Stimulated activated CD4-positive, alpha-beta T cell treated with anti-CD3 and anti-CD28 coated beads, Interleukin-4, amount 100 ng/mL, for 4 hours (primary cell): Measurements from ENCODE around the gene PCDHGA12.

Source experiments
- DNase-seq, 2 experiments: peaks; one replicate each; pipeline ENCODE4 v3.0.0-alpha.2; 2020

PCDHGA12 gene

GRCh38 chr5:141441571-141442170 is 11.4 kb downstream of the PCDHGA12 start:
- DNase-seq: no peak

- no peak for DNase-seq
Measured at GRCh38 chr5:141465351-141465750, 35.0 kb downstream of the PCDHGA12 start.

DNA sequence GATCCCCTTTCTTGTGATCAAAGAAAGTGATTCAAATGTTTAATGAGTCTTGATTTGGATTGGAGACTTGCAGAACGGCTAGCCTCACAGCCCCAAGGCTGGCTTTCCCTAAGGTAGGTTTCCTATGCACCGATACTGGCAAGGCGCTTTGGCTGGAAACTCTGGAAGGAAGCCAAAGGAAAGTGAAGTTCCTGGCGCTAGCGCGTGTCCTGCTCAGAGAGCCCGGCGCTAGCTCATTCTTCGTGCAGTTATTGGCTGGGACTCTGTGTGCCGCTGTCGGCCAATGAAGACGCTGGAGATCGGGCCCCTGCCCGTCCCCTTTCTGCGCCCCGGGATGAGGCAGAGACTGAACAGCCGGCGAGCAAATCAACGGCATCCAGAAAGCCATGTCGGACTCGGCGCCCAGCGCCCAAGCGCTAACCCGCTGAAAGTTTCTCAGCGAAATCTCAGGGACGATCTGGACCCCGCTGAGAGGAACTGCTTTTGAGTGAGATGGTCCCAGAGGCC is 45.4 kb downstream of the PCDHGA12 start, which contains the start of gene PCDHGC3:
Gene PCDHGC3 (plus strand): TSS at position 342 of the 507 bp plus-strand sequence. CDS start 151 bp downstream, at position 493.
- peak; percentile 38 to 42 for DNase-seq

- DNase-seq: no peak
Measured at GRCh38 chr5:141476132-141476911, 46.0 kb downstream of the PCDHGA12 start.

DNA sequence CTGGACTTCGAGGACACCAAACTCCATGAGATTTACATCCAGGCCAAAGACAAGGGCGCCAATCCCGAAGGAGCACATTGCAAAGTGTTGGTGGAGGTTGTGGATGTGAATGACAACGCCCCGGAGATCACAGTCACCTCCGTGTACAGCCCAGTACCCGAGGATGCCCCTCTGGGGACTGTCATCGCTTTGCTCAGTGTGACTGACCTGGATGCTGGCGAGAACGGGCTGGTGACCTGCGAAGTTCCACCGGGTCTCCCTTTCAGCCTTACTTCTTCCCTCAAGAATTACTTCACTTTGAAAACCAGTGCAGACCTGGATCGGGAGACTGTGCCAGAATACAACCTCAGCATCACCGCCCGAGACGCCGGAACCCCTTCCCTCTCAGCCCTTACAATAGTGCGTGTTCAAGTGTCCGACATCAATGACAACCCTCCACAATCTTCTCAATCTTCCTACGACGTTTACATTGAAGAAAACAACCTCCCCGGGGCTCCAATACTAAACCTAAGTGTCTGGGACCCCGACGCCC is 46.8 kb downstream of the PCDHGA12 start:
- DNase-seq: no peak

- no peak for DNase-seq
Measured at GRCh38 chr5:141477815-141478214, 47.5 kb downstream of the PCDHGA12 start.

DNA sequence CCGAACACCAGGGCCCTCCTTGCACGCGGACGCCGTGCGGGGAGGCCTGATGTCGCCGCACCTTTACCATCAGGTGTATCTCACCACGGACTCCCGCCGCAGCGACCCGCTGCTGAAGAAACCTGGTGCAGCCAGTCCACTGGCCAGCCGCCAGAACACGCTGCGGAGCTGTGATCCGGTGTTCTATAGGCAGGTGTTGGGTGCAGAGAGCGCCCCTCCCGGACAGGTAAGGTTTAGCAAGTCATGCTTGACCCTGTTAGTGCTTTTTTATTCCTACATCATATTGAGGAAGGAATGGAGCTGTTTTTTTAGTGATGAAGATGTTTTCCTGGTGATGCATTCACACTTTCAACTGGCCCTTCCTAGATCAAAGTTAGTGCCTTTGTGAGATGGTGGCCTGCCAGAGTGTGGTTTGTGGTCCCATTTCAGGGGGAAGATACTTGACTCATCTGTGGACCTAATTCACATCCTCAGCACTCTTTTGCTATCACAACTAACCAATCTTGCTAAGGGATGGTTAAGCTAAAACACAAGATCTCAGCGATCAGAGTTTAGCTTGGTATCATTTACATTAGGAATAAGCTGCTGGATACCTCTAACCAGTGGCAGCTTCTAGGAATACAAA is 48.1 kb downstream of the PCDHGA12 start:
- no peak for DNase-seq

GRCh38 chr5:141479776-141480175 is 49.5 kb downstream of the PCDHGA12 start:
- DNase-seq: no peak
